ENCODE data around the gene ANKRD63.

GRCh38 chr15:40328751-40329150 is 45.9 kb upstream of the ANKRD63 start:
- TF ChIP-seq CTCF (IDR thresholded peaks at IDR 0.05; ENCODE audit: borderline replicate concordance, extremely low read depth, low read length, poor library complexity, severe bottlenecking) (no peak), EZH2 (IDR thresholded peaks at IDR 0.05; ENCODE audit: borderline replicate concordance, low read depth, low read length, severe bottlenecking) (no peak)
